Measurements from ENCODE around the gene ANXA2R. TPM values are rescaled to one million over a fixed set of nuclear protein-coding genes. Genes with fewer than 3 reads are reported as not detected.

The ANXA2R gene
- polyA plus RNA-seq, 1 of the 3 experiments (the other 2 are of a cell fraction): 1.9 TPM

- H3K27me3 ChIP-seq (ENCODE audit: insufficient read depth): no peaks in the 10 kb centered on the region
- WGBS (ENCODE audit: low lambda C conversion rate): 7% methylated on average over 35 of the region's 39 CpGs
- peak; percentile 47 for DNase-seq
- CTCF ChIA-PET: interaction anchor here (0.8 to 3.4 kb wide), 10 partner anchors 10 to 87 kb away, joined by 3 to 14 read pairs (median 9); partner anchors contain the start of gene ANXA2R
- peaks cover 5 to 11% of the 10 kb centered on the region in 2 experiments; a peak in 2 of 4 replicates for H3K4me1 ChIP-seq (ENCODE audit: control insufficient read depth in 1 of 2, insufficient read depth in 2 of 2, low read depth in 1 of 2, low read length in 1 of 2)
- peak overlapping the region; percentile 8 to 90; a peak in 3 of 4 replicates for H3K27ac ChIP-seq (ENCODE audit: low read depth in 2 of 2, low read length in 1 of 2)
- no peaks in the 10 kb centered on the region for H4K20me1 ChIP-seq (ENCODE audit: insufficient read depth)
- H3K9ac ChIP-seq: peak overlapping the region; percentile 48; the same call in 1 of the 2 replicates
- no peaks in the 10 kb centered on the region for H3K9me3 ChIP-seq
- no peaks in the 10 kb centered on the region for H3K79me2 ChIP-seq (ENCODE audit: insufficient read depth)
- H3K36me3 ChIP-seq (replicated peaks in 1 of 2; ENCODE audit: control insufficient read depth in 1 of 2, insufficient read depth in 2 of 2, low read length in 1 of 2): no peaks in the 10 kb centered on the region
- peak overlapping the region; percentile 65 to 69 for H3K4me3 ChIP-seq (ENCODE audit: low read depth in 2 of 2, low read length in 1 of 2)
- peak overlapping the region; percentile 96 for H2AFZ ChIP-seq (ENCODE audit: low read depth)
- H3K4me2 ChIP-seq: peak overlapping the region; percentile 86
- POLR2A ChIA-PET: no interaction called here
- no peaks in the 10 kb centered on the region for H3K9me2 ChIP-seq
- TF ChIP-seq FOSL2 (IDR thresholded peaks at IDR 0.05; ENCODE audit: borderline replicate concordance, low read depth): no peak
- TF ChIP-seq TEAD4 (IDR thresholded peaks at IDR 0.05; ENCODE audit: borderline replicate concordance, insufficient read depth): no peak
- no peak for TF ChIP-seq RXRA (IDR thresholded peaks at IDR 0.05; ENCODE audit: borderline replicate concordance, low read depth)
- TF ChIP-seq TCF12 (IDR thresholded peaks at IDR 0.05): peak; percentile 35; the same call in 1 of the 2 replicates
- TF ChIP-seq, protein P1, sequence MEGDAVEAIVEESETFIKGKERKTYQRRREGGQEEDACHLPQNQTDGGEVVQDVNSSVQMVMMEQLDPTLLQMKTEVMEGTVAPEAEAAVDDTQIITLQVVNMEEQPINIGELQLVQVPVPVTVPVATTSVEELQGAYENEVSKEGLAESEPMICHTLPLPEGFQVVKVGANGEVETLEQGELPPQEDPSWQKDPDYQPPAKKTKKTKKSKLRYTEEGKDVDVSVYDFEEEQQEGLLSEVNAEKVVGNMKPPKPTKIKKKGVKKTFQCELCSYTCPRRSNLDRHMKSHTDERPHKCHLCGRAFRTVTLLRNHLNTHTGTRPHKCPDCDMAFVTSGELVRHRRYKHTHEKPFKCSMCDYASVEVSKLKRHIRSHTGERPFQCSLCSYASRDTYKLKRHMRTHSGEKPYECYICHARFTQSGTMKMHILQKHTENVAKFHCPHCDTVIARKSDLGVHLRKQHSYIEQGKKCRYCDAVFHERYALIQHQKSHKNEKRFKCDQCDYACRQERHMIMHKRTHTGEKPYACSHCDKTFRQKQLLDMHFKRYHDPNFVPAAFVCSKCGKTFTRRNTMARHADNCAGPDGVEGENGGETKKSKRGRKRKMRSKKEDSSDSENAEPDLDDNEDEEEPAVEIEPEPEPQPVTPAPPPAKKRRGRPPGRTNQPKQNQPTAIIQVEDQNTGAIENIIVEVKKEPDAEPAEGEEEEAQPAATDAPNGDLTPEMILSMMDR (IDR thresholded peaks at IDR 0.05): peak; percentile 60
- TF ChIP-seq ELF1 (IDR thresholded peaks at IDR 0.05): 0 out of 2 replicates have a peak, but pooled peaks have one; percentile 21
- no peak for TF ChIP-seq POLR2AphosphoS5 (IDR thresholded peaks at IDR 0.05; ENCODE audit: low read depth, low read length)
- TF ChIP-seq EZH2phosphoT487 (IDR thresholded peaks at IDR 0.05; ENCODE audit: borderline replicate concordance, low read depth): no peak
- TF ChIP-seq RAD21 (IDR thresholded peaks at IDR 0.05; ENCODE audit: low read length): no peak
- H3F3A ChIP-seq (replicated peaks; ENCODE audit: insufficient read depth): peaks cover 33% of the 10 kb centered on the region
These were observed 20.3 kb downstream of the ANXA2R start for GRCh38 chr5:43019614-43020398.

DNA sequence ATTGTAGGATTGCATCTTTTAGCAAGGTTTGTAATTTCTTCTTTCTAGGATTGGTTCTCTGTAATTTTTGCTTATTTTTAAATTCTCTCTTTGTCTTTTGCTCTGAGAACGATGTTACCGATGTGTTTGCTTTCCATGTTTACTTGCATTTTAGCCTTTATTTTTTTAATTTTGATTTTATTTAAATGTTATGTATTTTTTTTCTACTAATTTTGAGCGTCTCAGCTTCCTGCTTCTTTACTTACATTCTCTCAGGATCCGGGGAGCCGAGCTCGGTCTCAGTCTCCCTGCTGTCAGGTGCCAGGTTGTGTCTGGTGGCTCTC is 20.9 kb downstream of the ANXA2R start:
- H4K20me1 ChIP-seq (ENCODE audit: insufficient read depth): no peaks in the 10 kb centered on the region
- H3K9me3 ChIP-seq: no peaks in the 10 kb centered on the region
- CTCF ChIA-PET: interaction anchor here (2.2 to 3.4 kb wide), 6 partner anchors 12 to 87 kb away, joined by 6 to 14 read pairs (median 13); partner anchors contain the start of gene ANXA2R
- H3K4me3 ChIP-seq (ENCODE audit: low read depth in 2 of 2, low read length in 1 of 2): peak overlapping the region; percentile 65 to 69
- H3K27me3 ChIP-seq (ENCODE audit: insufficient read depth): no peaks in the 10 kb centered on the region
- peak overlapping the region; percentile 80 for H3K9ac ChIP-seq
- H3K79me2 ChIP-seq (ENCODE audit: insufficient read depth): no peaks in the 10 kb centered on the region
- H3K4me1 ChIP-seq (ENCODE audit: control insufficient read depth in 1 of 2, insufficient read depth in 2 of 2, low read depth in 1 of 2, low read length in 1 of 2): peaks cover 5 to 11% of the 10 kb centered on the region in 2 experiments; a peak in 2 of 4 replicates
- peak overlapping the region; percentile 96 for H2AFZ ChIP-seq (ENCODE audit: low read depth)
- POLR2A ChIA-PET: no interaction called here
- WGBS (ENCODE audit: low lambda C conversion rate): 14% methylated on average over 6 of the region's 6 CpGs
- H3K36me3 ChIP-seq (replicated peaks in 1 of 2; ENCODE audit: control insufficient read depth in 1 of 2, insufficient read depth in 2 of 2, low read length in 1 of 2): no peaks in the 10 kb centered on the region
- peaks cover 35% of the 10 kb centered on the region for H3F3A ChIP-seq (replicated peaks; ENCODE audit: insufficient read depth)
- peak overlapping the region in 1 of 2 experiments; percentile 90; a peak in 3 of 4 replicates for H3K27ac ChIP-seq (ENCODE audit: low read depth in 2 of 2, low read length in 1 of 2)
- no peaks in the 10 kb centered on the region for H3K9me2 ChIP-seq
- peak overlapping the region; percentile 86 for H3K4me2 ChIP-seq
- no peak for DNase-seq
- TF ChIP-seq RCOR1 (IDR thresholded peaks at IDR 0.05; ENCODE audit: low read length): no peak
- TF ChIP-seq POLR2AphosphoS5 (IDR thresholded peaks at IDR 0.05; ENCODE audit: low read depth, low read length): no peak
- TF ChIP-seq MXI1 (IDR thresholded peaks at IDR 0.05; ENCODE audit: low read depth, low read length): no peak
- TF ChIP-seq USF2 (IDR thresholded peaks at IDR 0.05; ENCODE audit: borderline replicate concordance, low read depth, low read length): no peak
- TF ChIP-seq RAD21 (IDR thresholded peaks at IDR 0.05; ENCODE audit: low read length): no peak
- no peak for TF ChIP-seq MEF2A (IDR thresholded peaks at IDR 0.05; ENCODE audit: borderline replicate concordance, low read depth)
- no peak for TF ChIP-seq TAF1 (IDR thresholded peaks at IDR 0.05; ENCODE audit: borderline replicate concordance, low read depth, low read length)
- TF ChIP-seq FOSL2 (IDR thresholded peaks at IDR 0.05; ENCODE audit: borderline replicate concordance, low read depth): no peak
- TF ChIP-seq GATA2 (CRISPR knock-in tag; IDR thresholded peaks at IDR 0.05): no peak
- no peak for TF ChIP-seq GABPA (IDR thresholded peaks at IDR 0.05; ENCODE audit: low read depth)
- no peak for TF ChIP-seq FOXM1 (IDR thresholded peaks at IDR 0.05; ENCODE audit: low read depth)
- TF ChIP-seq MAX (IDR thresholded peaks at IDR 0.05; ENCODE audit: low read depth): no peak
- TF ChIP-seq PBX3 (IDR thresholded peaks at IDR 0.05): no peak
- no peak for TF ChIP-seq JUND (IDR thresholded peaks at IDR 0.05)
- no peak for TF ChIP-seq USF1 (IDR thresholded peaks at IDR 0.05; ENCODE audit: borderline replicate concordance, low read depth)
